Measurements from ENCODE around the gene HYAL2. TPM values are rescaled to one million over a fixed set of nuclear protein-coding genes. Genes with fewer than 3 reads are reported as not detected.

HYAL2 gene, protein sequence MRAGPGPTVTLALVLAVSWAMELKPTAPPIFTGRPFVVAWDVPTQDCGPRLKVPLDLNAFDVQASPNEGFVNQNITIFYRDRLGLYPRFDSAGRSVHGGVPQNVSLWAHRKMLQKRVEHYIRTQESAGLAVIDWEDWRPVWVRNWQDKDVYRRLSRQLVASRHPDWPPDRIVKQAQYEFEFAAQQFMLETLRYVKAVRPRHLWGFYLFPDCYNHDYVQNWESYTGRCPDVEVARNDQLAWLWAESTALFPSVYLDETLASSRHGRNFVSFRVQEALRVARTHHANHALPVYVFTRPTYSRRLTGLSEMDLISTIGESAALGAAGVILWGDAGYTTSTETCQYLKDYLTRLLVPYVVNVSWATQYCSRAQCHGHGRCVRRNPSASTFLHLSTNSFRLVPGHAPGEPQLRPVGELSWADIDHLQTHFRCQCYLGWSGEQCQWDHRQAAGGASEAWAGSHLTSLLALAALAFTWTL
- total RNA-seq, result 100 to 1,000 TPM; 112 to 289 (median 166) TPM

- TF ChIP-seq POLR2A (IDR thresholded peaks at IDR 0.05), result peak in 1 of 2 donors; percentile 6
- TF ChIP-seq, protein P1, sequence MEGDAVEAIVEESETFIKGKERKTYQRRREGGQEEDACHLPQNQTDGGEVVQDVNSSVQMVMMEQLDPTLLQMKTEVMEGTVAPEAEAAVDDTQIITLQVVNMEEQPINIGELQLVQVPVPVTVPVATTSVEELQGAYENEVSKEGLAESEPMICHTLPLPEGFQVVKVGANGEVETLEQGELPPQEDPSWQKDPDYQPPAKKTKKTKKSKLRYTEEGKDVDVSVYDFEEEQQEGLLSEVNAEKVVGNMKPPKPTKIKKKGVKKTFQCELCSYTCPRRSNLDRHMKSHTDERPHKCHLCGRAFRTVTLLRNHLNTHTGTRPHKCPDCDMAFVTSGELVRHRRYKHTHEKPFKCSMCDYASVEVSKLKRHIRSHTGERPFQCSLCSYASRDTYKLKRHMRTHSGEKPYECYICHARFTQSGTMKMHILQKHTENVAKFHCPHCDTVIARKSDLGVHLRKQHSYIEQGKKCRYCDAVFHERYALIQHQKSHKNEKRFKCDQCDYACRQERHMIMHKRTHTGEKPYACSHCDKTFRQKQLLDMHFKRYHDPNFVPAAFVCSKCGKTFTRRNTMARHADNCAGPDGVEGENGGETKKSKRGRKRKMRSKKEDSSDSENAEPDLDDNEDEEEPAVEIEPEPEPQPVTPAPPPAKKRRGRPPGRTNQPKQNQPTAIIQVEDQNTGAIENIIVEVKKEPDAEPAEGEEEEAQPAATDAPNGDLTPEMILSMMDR (IDR thresholded peaks at IDR 0.05), result no peak
- DNase-seq, result peak; percentile 66 to 84
- Histone ChIP-seq H3K4me1 (peaks cover 0 to 33% of the 10 kb centered on the region in 2 donors), H3K9me3 (no peaks in the 10 kb centered on the region), H3K27ac (peak within 1 kb of the TSS; percentile 95 to 96), H3K27me3 (no peaks in the 10 kb centered on the region), H3K36me3 (no peaks in the 10 kb centered on the region), H3K4me3 (peak within 1 kb of the TSS; percentile 71 to 83)
- intact Hi-C loops (cut with DNase I; ENCODE audit: low total_unique reads), result no loop called here
Observed at GRCh38 chr3:50322386-50323091, at the start of gene HYAL2. Gene HYAL2 (minus strand): TSS chr3:50322745. CDS start chr3:50320489, 2,256 bp downstream.

DNA sequence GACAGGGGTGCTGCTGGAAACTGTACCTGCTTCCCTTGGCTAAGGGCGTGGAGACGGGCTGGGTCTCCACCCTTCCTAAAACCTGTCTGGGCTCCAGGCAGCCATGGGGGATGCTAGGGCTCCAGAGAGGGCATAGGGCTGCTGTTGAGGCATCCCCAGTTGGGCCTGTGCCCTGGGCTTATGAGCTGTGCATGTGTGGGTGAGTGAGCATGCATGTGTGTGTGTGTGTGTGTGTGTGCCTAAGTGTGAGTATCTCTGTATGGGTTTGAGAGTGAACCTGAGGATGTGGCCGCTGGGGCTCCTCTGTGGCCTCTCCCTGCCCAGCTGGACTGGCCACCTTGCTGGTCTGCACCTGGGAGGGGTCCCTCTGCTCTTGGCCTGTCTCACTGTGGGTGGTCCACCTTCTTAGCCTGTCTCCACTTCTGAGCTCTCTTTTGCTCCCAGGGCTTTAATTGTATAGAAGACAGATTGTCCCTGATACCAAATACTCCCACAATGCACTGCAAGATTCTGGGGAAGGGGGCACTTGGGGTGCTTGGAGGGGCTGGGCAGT lies 48.7 kb upstream of the HYAL2 start:
- Histone ChIP-seq H3K4me3 (no peak overlapping the region), H3K9me3 (no peaks in the 10 kb centered on the region), H3K36me3 (no peaks in the 10 kb centered on the region), H3K4me1 (no peaks in the 10 kb centered on the region), H3K27ac (no peak overlapping the region), H3K27me3 (no peaks in the 10 kb centered on the region)
- TF ChIP-seq, protein P1 (IDR thresholded peaks at IDR 0.05), result no peak
- TF ChIP-seq POLR2A (IDR thresholded peaks at IDR 0.05), result no peak
- intact Hi-C loops (cut with DNase I; ENCODE audit: low total_unique reads), result loop anchor here (10.0 kb wide), 1 partner anchor 174 kb away; no protein-coding TSS in a partner anchor
- DNase-seq, result no peak

- intact Hi-C loops (cut with DNase I; ENCODE audit: low total_unique reads), result loop anchor here (10.0 kb wide), 1 partner anchor 174 kb away; no protein-coding TSS in a partner anchor
- no peaks in the 10 kb centered on the region for H3K36me3 ChIP-seq
- H3K27me3 ChIP-seq, result no peaks in the 10 kb centered on the region
- no peak overlapping the region for H3K4me3 ChIP-seq
- DNase-seq, result no peak
- no peaks in the 10 kb centered on the region for H3K4me1 ChIP-seq
- no peaks in the 10 kb centered on the region for H3K9me3 ChIP-seq
- TF ChIP-seq, protein P1 (IDR thresholded peaks at IDR 0.05), result no peak
- no peak for TF ChIP-seq POLR2A (IDR thresholded peaks at IDR 0.05)
- no peak overlapping the region for H3K27ac ChIP-seq
Observed at GRCh38 chr3:50370594-50370993, 48.0 kb upstream of the HYAL2 start.

DNA sequence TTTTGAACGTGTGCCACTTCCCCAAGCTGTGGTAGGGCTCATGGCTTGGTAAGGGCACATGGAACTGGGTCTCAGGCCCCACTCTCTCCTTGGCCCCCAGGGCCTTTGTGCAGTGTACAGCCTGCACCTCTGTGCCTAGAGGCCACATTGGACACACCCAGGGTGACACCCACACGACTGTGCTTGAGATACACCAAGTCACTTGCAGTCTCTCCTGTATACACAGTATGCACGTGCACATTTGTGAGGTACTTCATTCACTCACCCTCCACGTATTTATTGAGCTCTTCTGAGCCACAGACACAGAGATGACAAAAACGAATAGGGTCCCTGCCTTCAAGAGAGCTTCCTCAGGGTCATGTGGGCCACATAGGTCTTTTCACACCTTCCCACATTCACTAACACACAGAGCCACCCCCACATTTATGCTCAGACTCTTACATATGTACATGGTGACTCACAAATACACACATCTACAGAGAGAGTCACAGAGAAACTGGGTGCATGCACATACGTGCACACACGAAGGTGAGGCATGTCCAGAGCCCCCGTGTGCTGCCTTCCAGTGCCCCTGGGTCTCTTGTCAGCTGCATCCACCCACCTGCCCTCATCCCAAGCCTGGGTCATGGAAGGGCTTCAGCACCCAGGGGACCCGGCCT lies 46.6 kb upstream of the HYAL2 start:
- intact Hi-C loops (cut with DNase I; ENCODE audit: low total_unique reads), result no loop called here

More for the DNA sequence above, 46.6 kb upstream of the HYAL2 start:
- no peak overlapping the region for H3K27ac ChIP-seq
- H3K9me3 ChIP-seq, result no peaks in the 10 kb centered on the region
- no peak overlapping the region for H3K4me3 ChIP-seq
- no peaks in the 10 kb centered on the region for H3K36me3 ChIP-seq
- no peak for DNase-seq
- no peak for TF ChIP-seq POLR2A (IDR thresholded peaks at IDR 0.05)
- TF ChIP-seq, protein P1 (IDR thresholded peaks at IDR 0.05), result no peak
- H3K4me1 ChIP-seq, result peaks cover 0 to 6% of the 10 kb centered on the region in 2 donors
- no peaks in the 10 kb centered on the region for H3K27me3 ChIP-seq

Measured in uterus (tissue), 4 donors.